Psoas muscle (tissue), 8 donors: ENCODE data around the gene FILIP1. TPM values are rescaled to one million over a fixed set of nuclear protein-coding genes. Genes with fewer than 3 reads are reported as not detected.

ENCODE experiments used
- ATAC-seq, 4 donors: fragments of 200-7000 bp; cut with Tn5 transposase; one replicate each; pipeline ENCODE4 v1.9.1; 2020; ENCODE audit warnings: moderate library complexity in 3 of 4, mild to moderate bottlenecking in 2 of 4
- DNase-seq, 2 donors: peaks; one replicate each; pipeline ENCODE4 v3.0.0-alpha.2; 2020
- H3K27ac ChIP-seq: fragments of 200-600 bp; one replicate; pipeline ENCODE4 v1.8.0; 2022
- H3K27me3 ChIP-seq, 3 donors: fragments of 200-600 bp in 1 of 3; one replicate each; pipeline versions ENCODE4 v1.6.1 to v1.8.0; 2013 to 2022; ENCODE audit warnings: low read length in 2 of 3, mild to moderate bottlenecking in 2 of 3, moderate library complexity in 1 of 3; ENCODE audit not compliant: insufficient read depth in 3 of 3
- H3K36me3 ChIP-seq, 2 donors: fragments of 200-600 bp in 1 of 2; one replicate each; pipeline versions ENCODE4 v1.6.1 to v1.8.0; 2013 to 2022; ENCODE audit warnings: low read depth in 1 of 2, mild to moderate bottlenecking in 1 of 2, moderate library complexity in 1 of 2; ENCODE audit not compliant: insufficient read depth in 1 of 2
- H3K4me1 ChIP-seq: fragments of 200-600 bp; one replicate; pipeline ENCODE4 v1.8.0; 2022
- H3K4me3 ChIP-seq: fragments of 200-600 bp; one replicate; pipeline ENCODE4 v1.8.0; 2022; ENCODE audit warnings: mild to moderate bottlenecking
- H3K9me3 ChIP-seq: fragments of 200-600 bp; one replicate; pipeline ENCODE4 v1.8.0; 2022
- CTCF ChIP-seq: fragments of 200-600 bp; IDR thresholded peaks from one replicate; pipeline ENCODE4 v1.8.0; 2022; ENCODE audit warnings: antibody characterized with exemption
- WGBS, 3 donors: extraction: QIAGEN DNeasy Blood & Tissue Kit; methylation state at CpG; one replicate each; pipeline versions ENCODE4 v1.1.6 to v1.1.7; 2013; 5-methylcytosine and 5-hydroxymethylcytosine counted together
- intact Hi-C, 2 donors: fragments of 100-400 bp; cut with DNase I; formaldehyde crosslinking; loops; one replicate each; pipeline versions ENCODE4 v1.11.0 to v1.14.2; 2022
- polyA plus RNA-seq, 3 donors: library from polyadenylated mRNA; stranded (reverse); fragments of 200-250 nt; gene quantifications; one replicate each; pipeline ENCODE4 v1.2.3, GENCODE V29; 2013
- total RNA-seq, 4 donors: library from RNA; stranded (reverse); fragmentation: NEBNext Ultra II Directional in 2 of 4; extraction: Animal tissue kit (Norgen Biotek cat#: 25700) in 2 of 4; gene quantifications; one replicate each; pipeline versions ENCODE4 v1.2.1 to v1.2.4, GENCODE V29; 2021 to 2023
- donor health status: healthy with polysubstance abuse.
- donor health status: DM: no; HTN: no; CAD: no; lungs with moderate emphysema.
- donor health status: Bipolar disorder and iron deficiency.
- donor health status: healthy.
- donor health status: DM: yes; HTN: yes; CAD: no.
- donor health status: DM: no; HTN: no; CAD: no.
- donor health status: DM: no; HTN: no; CAD: no.
- donor health status: DM: yes; HTN: yes; CAD: no.

Gene FILIP1
- total and polyA plus RNA-seq, 7 donors: 2.8 to 129 (median 71.5) TPM

- H3K27ac ChIP-seq: peak overlapping the region; percentile 50
- peaks cover 54% of the 10 kb centered on the region for H3K4me1 ChIP-seq
- H3K36me3 ChIP-seq: peaks cover 3 to 11% of the 10 kb centered on the region in 2 donors
- H3K9me3 ChIP-seq: no peaks in the 10 kb centered on the region
- ATAC-seq (no peak), DNase-seq (no peak)
- 90 to 96% (median 94%) methylated on average over 5 of the region's 5 CpGs for WGBS, 3 donors
- intact Hi-C loops: no loop called here
- no peak for TF ChIP-seq CTCF
- no peaks in the 10 kb centered on the region for H3K27me3 ChIP-seq
- H3K4me3 ChIP-seq: no peak overlapping the region
Observed at GRCh38 chr6:75272145-75272840, 221.3 kb downstream of the FILIP1 start.

GRCh38 chr6:75268988-75269354 lies 224.6 kb downstream of the FILIP1 start:
- Histone ChIP-seq H3K27ac (peak overlapping the region; percentile 27), H3K4me1 (peaks cover 35% of the 10 kb centered on the region), H3K9me3 (no peaks in the 10 kb centered on the region), H3K4me3 (no peak overlapping the region), H3K36me3 (peaks cover 3 to 30% of the 10 kb centered on the region in 2 donors), H3K27me3 (no peaks in the 10 kb centered on the region)
- no peak for TF ChIP-seq CTCF
- DNase-seq (no peak), ATAC-seq (no peak)
- WGBS, 3 donors: 92 to 95% (median 93%) methylated on average over 4 of the region's 4 CpGs
- intact Hi-C loops: loop anchor here (2.0 to 5.0 kb wide), 2 partner anchors 253 to 258 kb away; no protein-coding TSS in a partner anchor

GRCh38 chr6:75268121-75268987 lies 225.2 kb downstream of the FILIP1 start:
- ATAC-seq (peak in 2 of 4 donors; percentile 20 to 23), DNase-seq (no peak)
- Histone ChIP-seq H3K36me3 (peaks cover 3 to 36% of the 10 kb centered on the region in 2 donors), H3K4me1 (peaks cover 28% of the 10 kb centered on the region), H3K9me3 (no peaks in the 10 kb centered on the region), H3K4me3 (no peak overlapping the region), H3K27me3 (no peaks in the 10 kb centered on the region), H3K27ac (peak overlapping the region; percentile 42)
- intact Hi-C loops: loop anchor here (2.0 to 5.0 kb wide), 2 partner anchors 254 to 258 kb away; no protein-coding TSS in a partner anchor
- TF ChIP-seq CTCF: no peak
- 72 to 78% (median 73%) methylated on average over 5 of the region's 5 CpGs for WGBS, 3 donors

- Histone ChIP-seq H3K27ac (peak overlapping the region; percentile 42), H3K4me3 (no peak overlapping the region), H3K9me3 (no peaks in the 10 kb centered on the region), H3K4me1 (peaks cover 20% of the 10 kb centered on the region), H3K27me3 (no peaks in the 10 kb centered on the region), H3K36me3 (peaks cover 0 to 38% of the 10 kb centered on the region in 2 donors)
- WGBS, 3 donors: 23 to 35% (median 24%) methylated on average over 4 of the region's 4 CpGs
- TF ChIP-seq CTCF: no peak
- peak in 1 of 4 donors; percentile 49 for ATAC-seq
- DNase-seq: no peak
- intact Hi-C loops: loop anchor here in 1 of 2 donors (5.0 kb wide), 1 partner anchor 255 kb away; no protein-coding TSS in a partner anchor
Observed at GRCh38 chr6:75267461-75267860, 226.1 kb downstream of the FILIP1 start.
